ENCODE measurements around the gene REST. TPM values are rescaled to one million over a fixed set of nuclear protein-coding genes. Genes with fewer than 3 reads are reported as not detected.
"Not testable (repeated sequence)": the region's sequence is repeated elsewhere in the genome, so short reads cannot be mapped to it uniquely, and the experiment has no call there.

REST gene
- total and polyA plus RNA-seq, 8 donors = 3.1 to 79.7 (median 37.1) TPM

DNA sequence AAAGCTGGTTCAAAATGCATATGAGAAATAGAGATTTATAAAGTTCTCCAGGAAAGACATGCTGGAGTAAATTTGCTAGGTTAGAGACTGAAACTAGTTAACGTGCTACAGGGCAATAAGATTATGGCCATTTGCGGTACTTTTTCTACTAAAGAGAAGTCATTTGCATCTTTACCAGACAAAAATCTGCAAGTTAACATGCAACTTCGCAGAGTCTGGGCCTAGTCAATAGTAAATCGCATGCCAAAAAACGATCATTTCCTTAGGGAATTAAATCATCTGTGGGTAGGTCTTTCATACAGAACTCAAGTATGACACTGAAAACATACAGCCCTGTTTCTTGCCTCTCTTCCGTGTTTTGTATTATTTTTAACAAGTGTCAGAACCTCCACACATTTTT is 32.8 kb upstream of the REST start:
- no peak overlapping the region for H3K4me3 ChIP-seq
- TF ChIP-seq EP300 (IDR thresholded peaks at IDR 0.05) = no peak
- no peak for TF ChIP-seq POLR2A (IDR thresholded peaks at IDR 0.05)
- no peak for TF ChIP-seq POLR2AphosphoS5 (IDR thresholded peaks at IDR 0.05)
- TF ChIP-seq, protein P1, sequence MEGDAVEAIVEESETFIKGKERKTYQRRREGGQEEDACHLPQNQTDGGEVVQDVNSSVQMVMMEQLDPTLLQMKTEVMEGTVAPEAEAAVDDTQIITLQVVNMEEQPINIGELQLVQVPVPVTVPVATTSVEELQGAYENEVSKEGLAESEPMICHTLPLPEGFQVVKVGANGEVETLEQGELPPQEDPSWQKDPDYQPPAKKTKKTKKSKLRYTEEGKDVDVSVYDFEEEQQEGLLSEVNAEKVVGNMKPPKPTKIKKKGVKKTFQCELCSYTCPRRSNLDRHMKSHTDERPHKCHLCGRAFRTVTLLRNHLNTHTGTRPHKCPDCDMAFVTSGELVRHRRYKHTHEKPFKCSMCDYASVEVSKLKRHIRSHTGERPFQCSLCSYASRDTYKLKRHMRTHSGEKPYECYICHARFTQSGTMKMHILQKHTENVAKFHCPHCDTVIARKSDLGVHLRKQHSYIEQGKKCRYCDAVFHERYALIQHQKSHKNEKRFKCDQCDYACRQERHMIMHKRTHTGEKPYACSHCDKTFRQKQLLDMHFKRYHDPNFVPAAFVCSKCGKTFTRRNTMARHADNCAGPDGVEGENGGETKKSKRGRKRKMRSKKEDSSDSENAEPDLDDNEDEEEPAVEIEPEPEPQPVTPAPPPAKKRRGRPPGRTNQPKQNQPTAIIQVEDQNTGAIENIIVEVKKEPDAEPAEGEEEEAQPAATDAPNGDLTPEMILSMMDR (IDR thresholded peaks at IDR 0.05) = no peak
- no peak for DNase-seq
- no peaks in the 10 kb centered on the region for H3K27me3 ChIP-seq
- H3K9me3 ChIP-seq = no peaks in the 10 kb centered on the region
- 66 to 84% (median 82%) methylated on average over 6 of the region's 6 CpGs for WGBS, 5 donors
- intact Hi-C loops (cut with DNase I; ENCODE audit: low total_unique reads) = no loop called here
- H3K4me1 ChIP-seq = peaks cover 0 to 6% (median 0%) of the 10 kb centered on the region in 4 donors
- H3K36me3 ChIP-seq = no peaks in the 10 kb centered on the region
- H3K27ac ChIP-seq = no peak overlapping the region

DNA sequence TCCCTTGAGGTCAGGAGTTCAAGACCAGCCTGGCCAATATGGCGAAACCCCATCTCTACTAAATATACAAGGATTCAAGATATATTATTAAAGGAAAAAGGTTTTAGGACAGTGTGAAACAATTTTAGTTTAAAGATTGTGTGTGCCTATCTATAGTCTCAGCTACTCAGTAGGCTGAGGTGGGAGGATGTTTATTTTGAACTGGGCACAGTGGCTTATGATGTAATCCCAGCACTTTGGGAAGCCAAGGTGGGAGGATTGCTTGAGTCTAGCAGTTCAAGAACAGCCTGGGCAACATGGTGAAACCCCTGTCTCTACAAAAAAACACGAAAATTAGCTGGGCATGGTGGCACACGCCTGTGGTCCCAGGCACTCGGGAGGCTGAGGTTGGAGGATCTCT is 31.4 kb upstream of the REST start:
- DNase-seq = no peak
- Histone ChIP-seq H3K4me3 (no peak overlapping the region), H3K4me1 (peaks cover 0 to 3% (median 0%) of the 10 kb centered on the region in 4 donors), H3K36me3 (no peaks in the 10 kb centered on the region), H3K27me3 (no peaks in the 10 kb centered on the region), H3K9me3 (no peaks in the 10 kb centered on the region), H3K27ac (no peak overlapping the region)
- TF ChIP-seq, protein P1 (IDR thresholded peaks at IDR 0.05) = no peak
- TF ChIP-seq EP300 (IDR thresholded peaks at IDR 0.05) = no peak
- 85 to 95% (median 89%) methylated on average over 4 of the region's 4 CpGs for WGBS, 5 donors
- intact Hi-C loops (cut with DNase I; ENCODE audit: low total_unique reads) = no loop called here

DNA sequence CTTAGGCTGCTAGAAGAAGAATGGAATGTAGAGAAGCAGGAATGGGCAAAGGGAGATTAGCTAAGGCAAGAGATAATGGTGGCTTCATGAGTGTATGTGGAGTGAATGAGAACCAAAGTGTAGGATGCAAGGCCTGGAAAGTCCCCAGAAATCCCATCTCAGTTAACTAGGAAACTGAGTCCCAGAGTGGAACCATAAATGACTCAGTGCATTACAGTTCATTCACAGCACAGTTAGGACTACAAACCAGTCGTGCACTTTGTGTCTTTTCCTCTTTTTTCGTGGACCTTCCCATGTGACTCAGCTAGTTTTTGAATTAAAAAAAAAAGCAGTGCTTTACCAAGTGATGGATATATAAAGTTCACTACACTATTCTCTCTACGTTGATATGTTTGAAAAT is 27.7 kb upstream of the REST start:
- peaks cover 0 to 8% (median 0%) of the 10 kb centered on the region in 3 donors for H3K27me3 ChIP-seq

GRCh38 chr4:56880572-56880971 is 27.1 kb upstream of the REST start:
- H3K4me1 ChIP-seq = peaks cover 0 to 6% (median 0%) of the 10 kb centered on the region in 4 donors
- no peaks in the 10 kb centered on the region for H3K36me3 ChIP-seq
- WGBS, 5 donors = 76 to 87% (median 86%) methylated on average over 5 of the region's 5 CpGs
- intact Hi-C loops (cut with DNase I; ENCODE audit: low total_unique reads) = no loop called here
- H3K4me3 ChIP-seq = no peak overlapping the region
- DNase-seq = no peak
- H3K9me3 ChIP-seq = no peaks in the 10 kb centered on the region
- TF ChIP-seq EP300 (IDR thresholded peaks at IDR 0.05) (no peak), POLR2A (IDR thresholded peaks at IDR 0.05) (no peak), POLR2AphosphoS5 (IDR thresholded peaks at IDR 0.05) (no peak)
- TF ChIP-seq, protein P1 (IDR thresholded peaks at IDR 0.05) = no peak
- no peak overlapping the region for H3K27ac ChIP-seq
- H3K27me3 ChIP-seq = peaks cover 0 to 8% (median 0%) of the 10 kb centered on the region in 3 donors

More for the DNA sequence above, 27.7 kb upstream of the REST start:
- Histone ChIP-seq H3K27ac (no peak overlapping the region), H3K4me3 (no peak overlapping the region), H3K9me3 (no peaks in the 10 kb centered on the region), H3K36me3 (no peaks in the 10 kb centered on the region), H3K4me1 (peaks cover 0 to 6% (median 0%) of the 10 kb centered on the region in 4 donors)
- 52 to 77% (median 60%) methylated on average over 3 of the region's 3 CpGs for WGBS, 5 donors
- no peak for DNase-seq
- intact Hi-C loops (cut with DNase I; ENCODE audit: low total_unique reads) = no loop called here
- TF ChIP-seq POLR2AphosphoS5 (IDR thresholded peaks at IDR 0.05) (no peak), POLR2A (IDR thresholded peaks at IDR 0.05) (no peak), EP300 (IDR thresholded peaks at IDR 0.05) (no peak)
- TF ChIP-seq, protein P1 (IDR thresholded peaks at IDR 0.05) = no peak

GRCh38 chr4:56884511-56884910 is 23.2 kb upstream of the REST start:
- intact Hi-C loops (cut with DNase I; ENCODE audit: low total_unique reads); H3K27me3 ChIP-seq; H3K36me3 ChIP-seq; H3K4me1 ChIP-seq; H3K27ac ChIP-seq; H3K9me3 ChIP-seq: not testable (repeated sequence)
- peak in 1 of 2 donors; percentile 41 for DNase-seq
- peak overlapping the region in 2 of 4 donors; percentile 6 to 9 for H3K4me3 ChIP-seq
- WGBS, 5 donors = 10 to 52% (median 25%) methylated on average over 3 of the region's 3 CpGs
